Measurements from ENCODE around the gene UQCRQ.

DNA sequence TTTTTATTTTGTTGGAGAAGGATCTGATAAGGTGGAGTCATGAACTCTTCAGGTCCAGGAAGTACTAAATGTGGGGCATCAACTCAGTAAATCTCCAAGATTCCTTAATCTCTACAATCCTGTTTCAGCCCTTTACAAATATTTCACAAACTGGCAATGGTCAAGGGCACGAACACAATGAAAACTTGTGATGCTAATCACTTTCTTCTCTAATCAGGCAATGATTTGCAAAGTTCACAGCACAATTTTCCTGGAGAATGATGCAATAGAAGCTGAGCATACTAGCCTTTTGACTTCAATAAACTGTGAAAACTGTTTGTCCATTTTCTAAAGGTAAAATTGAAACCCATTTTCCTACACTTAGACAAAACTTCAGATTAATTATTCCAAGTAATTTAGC lies 17.1 kb upstream of the UQCRQ start:
- TF ChIP-seq, protein P1, sequence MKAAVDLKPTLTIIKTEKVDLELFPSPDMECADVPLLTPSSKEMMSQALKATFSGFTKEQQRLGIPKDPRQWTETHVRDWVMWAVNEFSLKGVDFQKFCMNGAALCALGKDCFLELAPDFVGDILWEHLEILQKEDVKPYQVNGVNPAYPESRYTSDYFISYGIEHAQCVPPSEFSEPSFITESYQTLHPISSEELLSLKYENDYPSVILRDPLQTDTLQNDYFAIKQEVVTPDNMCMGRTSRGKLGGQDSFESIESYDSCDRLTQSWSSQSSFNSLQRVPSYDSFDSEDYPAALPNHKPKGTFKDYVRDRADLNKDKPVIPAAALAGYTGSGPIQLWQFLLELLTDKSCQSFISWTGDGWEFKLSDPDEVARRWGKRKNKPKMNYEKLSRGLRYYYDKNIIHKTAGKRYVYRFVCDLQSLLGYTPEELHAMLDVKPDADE (IDR thresholded peaks at IDR 0.05) = no peak
- TF ChIP-seq STAT1 (IDR thresholded peaks at IDR 0.05; ENCODE audit: unreplicated experiment) (no peak), EZH2 (IDR thresholded peaks at IDR 0.05; ENCODE audit: low read depth, unreplicated experiment) (no peak), POLR2AphosphoS5 (IDR thresholded peaks at IDR 0.05; ENCODE audit: low read depth) (no peak), CREB1 (CRISPR knock-in tag; IDR thresholded peaks at IDR 0.05; ENCODE audit: low read depth) (no peak), EZH2phosphoT487 (IDR thresholded peaks at IDR 0.05; ENCODE audit: unreplicated experiment) (no peak)
- TF ChIP-seq, protein P2, sequence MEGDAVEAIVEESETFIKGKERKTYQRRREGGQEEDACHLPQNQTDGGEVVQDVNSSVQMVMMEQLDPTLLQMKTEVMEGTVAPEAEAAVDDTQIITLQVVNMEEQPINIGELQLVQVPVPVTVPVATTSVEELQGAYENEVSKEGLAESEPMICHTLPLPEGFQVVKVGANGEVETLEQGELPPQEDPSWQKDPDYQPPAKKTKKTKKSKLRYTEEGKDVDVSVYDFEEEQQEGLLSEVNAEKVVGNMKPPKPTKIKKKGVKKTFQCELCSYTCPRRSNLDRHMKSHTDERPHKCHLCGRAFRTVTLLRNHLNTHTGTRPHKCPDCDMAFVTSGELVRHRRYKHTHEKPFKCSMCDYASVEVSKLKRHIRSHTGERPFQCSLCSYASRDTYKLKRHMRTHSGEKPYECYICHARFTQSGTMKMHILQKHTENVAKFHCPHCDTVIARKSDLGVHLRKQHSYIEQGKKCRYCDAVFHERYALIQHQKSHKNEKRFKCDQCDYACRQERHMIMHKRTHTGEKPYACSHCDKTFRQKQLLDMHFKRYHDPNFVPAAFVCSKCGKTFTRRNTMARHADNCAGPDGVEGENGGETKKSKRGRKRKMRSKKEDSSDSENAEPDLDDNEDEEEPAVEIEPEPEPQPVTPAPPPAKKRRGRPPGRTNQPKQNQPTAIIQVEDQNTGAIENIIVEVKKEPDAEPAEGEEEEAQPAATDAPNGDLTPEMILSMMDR (conservative IDR thresholded peaks at IDR 0.05; ENCODE audit: low read depth in 2 of 2) = no peak
- TF ChIP-seq, protein P3, sequence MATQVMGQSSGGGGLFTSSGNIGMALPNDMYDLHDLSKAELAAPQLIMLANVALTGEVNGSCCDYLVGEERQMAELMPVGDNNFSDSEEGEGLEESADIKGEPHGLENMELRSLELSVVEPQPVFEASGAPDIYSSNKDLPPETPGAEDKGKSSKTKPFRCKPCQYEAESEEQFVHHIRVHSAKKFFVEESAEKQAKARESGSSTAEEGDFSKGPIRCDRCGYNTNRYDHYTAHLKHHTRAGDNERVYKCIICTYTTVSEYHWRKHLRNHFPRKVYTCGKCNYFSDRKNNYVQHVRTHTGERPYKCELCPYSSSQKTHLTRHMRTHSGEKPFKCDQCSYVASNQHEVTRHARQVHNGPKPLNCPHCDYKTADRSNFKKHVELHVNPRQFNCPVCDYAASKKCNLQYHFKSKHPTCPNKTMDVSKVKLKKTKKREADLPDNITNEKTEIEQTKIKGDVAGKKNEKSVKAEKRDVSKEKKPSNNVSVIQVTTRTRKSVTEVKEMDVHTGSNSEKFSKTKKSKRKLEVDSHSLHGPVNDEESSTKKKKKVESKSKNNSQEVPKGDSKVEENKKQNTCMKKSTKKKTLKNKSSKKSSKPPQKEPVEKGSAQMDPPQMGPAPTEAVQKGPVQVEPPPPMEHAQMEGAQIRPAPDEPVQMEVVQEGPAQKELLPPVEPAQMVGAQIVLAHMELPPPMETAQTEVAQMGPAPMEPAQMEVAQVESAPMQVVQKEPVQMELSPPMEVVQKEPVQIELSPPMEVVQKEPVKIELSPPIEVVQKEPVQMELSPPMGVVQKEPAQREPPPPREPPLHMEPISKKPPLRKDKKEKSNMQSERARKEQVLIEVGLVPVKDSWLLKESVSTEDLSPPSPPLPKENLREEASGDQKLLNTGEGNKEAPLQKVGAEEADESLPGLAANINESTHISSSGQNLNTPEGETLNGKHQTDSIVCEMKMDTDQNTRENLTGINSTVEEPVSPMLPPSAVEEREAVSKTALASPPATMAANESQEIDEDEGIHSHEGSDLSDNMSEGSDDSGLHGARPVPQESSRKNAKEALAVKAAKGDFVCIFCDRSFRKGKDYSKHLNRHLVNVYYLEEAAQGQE (IDR thresholded peaks at IDR 0.05; ENCODE audit: unreplicated experiment) = no peak

All from GM23338 (cell line).